ENCODE measurements around the gene FADS6. TPM values are rescaled to one million over a fixed set of nuclear protein-coding genes. Genes with fewer than 3 reads are reported as not detected.

Gene FADS6
- polyA plus RNA-seq, 1 donor from 2014 or later = not detected

DNA sequence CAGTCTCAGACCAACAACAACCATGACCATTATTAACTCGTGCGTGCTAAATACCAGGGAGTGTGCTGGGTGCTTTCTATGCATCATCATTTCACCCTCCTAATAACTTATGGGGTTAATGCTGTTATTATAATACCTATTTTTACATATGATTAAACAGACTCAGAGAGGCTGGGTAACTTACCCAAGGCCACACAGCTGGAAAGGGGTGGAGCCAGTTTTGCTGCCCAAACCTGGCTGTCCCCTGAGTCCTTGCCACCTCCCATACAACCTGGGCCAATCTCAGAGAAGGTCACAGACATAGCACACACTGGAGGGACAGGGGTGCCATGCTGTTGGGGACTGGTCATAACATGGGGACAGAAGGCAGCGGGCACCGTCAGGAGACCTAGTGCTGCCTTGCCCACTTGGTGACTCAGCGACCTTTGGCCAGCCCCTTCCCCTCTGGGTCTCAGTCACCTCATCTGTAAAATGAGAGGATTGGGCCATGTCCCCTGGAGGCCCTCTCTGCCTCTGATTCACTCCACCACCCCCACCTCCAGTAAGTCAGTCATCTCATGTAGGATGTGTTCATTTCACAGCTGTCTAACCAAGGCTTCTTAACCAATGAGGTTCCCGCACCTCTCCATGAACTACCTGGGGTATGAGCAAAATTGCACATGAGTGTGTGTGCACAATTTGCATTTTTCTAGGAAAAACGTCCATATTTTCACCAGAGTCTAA lies 11.4 kb upstream of the FADS6 start:
- H2AFZ ChIP-seq (ENCODE audit: low read depth, low read length) = no peak overlapping the region
- no peaks in the 10 kb centered on the region for H3K27me3 ChIP-seq (ENCODE audit: insufficient read depth, low read depth, low read length)
- no peak overlapping the region for H3K27ac ChIP-seq (ENCODE audit: low read length)
- H3K79me2 ChIP-seq (replicated peaks; ENCODE audit: insufficient read depth, low read length) = no peaks in the 10 kb centered on the region
- H3K9me3 ChIP-seq (ENCODE audit: low read length) = no peaks in the 10 kb centered on the region
- TF ChIP-seq CTCF (IDR thresholded peaks at IDR 0.05; ENCODE audit: poor library complexity, severe bottlenecking) = no peak
- TF ChIP-seq, protein P1, sequence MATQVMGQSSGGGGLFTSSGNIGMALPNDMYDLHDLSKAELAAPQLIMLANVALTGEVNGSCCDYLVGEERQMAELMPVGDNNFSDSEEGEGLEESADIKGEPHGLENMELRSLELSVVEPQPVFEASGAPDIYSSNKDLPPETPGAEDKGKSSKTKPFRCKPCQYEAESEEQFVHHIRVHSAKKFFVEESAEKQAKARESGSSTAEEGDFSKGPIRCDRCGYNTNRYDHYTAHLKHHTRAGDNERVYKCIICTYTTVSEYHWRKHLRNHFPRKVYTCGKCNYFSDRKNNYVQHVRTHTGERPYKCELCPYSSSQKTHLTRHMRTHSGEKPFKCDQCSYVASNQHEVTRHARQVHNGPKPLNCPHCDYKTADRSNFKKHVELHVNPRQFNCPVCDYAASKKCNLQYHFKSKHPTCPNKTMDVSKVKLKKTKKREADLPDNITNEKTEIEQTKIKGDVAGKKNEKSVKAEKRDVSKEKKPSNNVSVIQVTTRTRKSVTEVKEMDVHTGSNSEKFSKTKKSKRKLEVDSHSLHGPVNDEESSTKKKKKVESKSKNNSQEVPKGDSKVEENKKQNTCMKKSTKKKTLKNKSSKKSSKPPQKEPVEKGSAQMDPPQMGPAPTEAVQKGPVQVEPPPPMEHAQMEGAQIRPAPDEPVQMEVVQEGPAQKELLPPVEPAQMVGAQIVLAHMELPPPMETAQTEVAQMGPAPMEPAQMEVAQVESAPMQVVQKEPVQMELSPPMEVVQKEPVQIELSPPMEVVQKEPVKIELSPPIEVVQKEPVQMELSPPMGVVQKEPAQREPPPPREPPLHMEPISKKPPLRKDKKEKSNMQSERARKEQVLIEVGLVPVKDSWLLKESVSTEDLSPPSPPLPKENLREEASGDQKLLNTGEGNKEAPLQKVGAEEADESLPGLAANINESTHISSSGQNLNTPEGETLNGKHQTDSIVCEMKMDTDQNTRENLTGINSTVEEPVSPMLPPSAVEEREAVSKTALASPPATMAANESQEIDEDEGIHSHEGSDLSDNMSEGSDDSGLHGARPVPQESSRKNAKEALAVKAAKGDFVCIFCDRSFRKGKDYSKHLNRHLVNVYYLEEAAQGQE (IDR thresholded peaks at IDR 0.05; ENCODE audit: borderline replicate concordance) = no peak
- TF ChIP-seq EP300 (conservative IDR thresholded peaks at IDR 0.05; ENCODE audit: poor library complexity, severe bottlenecking) = no peak
- TF ChIP-seq SMC3 (conservative IDR thresholded peaks at IDR 0.05; ENCODE audit: poor library complexity) = no peak
- H3K4me3 ChIP-seq (ENCODE audit: low read length) = no peak overlapping the region
- H3K9me2 ChIP-seq (ENCODE audit: insufficient read depth, low read length) = no peaks in the 10 kb centered on the region
- H4K20me1 ChIP-seq (ENCODE audit: insufficient read depth) = no peaks in the 10 kb centered on the region
- H3K9ac ChIP-seq (ENCODE audit: low read length) = no peak overlapping the region
- H3F3A ChIP-seq (ENCODE audit: insufficient read depth, low read length, poor library complexity, severe bottlenecking) = no peaks in the 10 kb centered on the region
- no peak overlapping the region for H3K4me2 ChIP-seq (ENCODE audit: low read length)
- H3K36me3 ChIP-seq (ENCODE audit: insufficient read depth, low read length) = no peaks in the 10 kb centered on the region

DNA sequence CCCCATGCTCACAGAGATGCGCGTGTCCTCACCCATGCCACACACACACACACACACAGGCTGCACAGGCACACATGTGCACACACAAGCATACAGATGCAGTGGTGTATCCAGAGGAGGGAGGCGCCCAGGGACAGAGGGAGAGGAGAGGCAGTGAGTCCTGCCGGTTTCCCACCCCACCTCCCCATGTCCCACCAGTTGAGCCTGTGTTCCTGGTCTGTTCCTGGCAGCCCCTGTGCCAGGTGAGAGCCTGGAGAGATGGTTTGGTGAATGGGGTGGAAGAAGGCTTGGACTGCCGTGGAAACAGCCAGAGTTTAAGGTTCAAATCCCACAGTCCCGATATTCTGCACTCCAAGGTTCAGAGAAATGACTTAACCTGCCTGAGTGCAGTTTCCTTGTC lies 10.2 kb upstream of the FADS6 start:
- Histone ChIP-seq H3K36me3 (ENCODE audit: insufficient read depth, low read length) (no peaks in the 10 kb centered on the region), H3K4me2 (ENCODE audit: low read length) (no peak overlapping the region), H3K9me2 (ENCODE audit: insufficient read depth, low read length) (no peaks in the 10 kb centered on the region), H3K4me3 (ENCODE audit: low read length) (no peak overlapping the region), H3K79me2 (replicated peaks; ENCODE audit: insufficient read depth, low read length) (no peaks in the 10 kb centered on the region), H4K20me1 (ENCODE audit: insufficient read depth) (no peaks in the 10 kb centered on the region), H3K27ac (ENCODE audit: low read length) (no peak overlapping the region), H3F3A (ENCODE audit: insufficient read depth, low read length, poor library complexity, severe bottlenecking) (no peaks in the 10 kb centered on the region), H3K9ac (ENCODE audit: low read length) (no peak overlapping the region), H3K9me3 (ENCODE audit: low read length) (no peaks in the 10 kb centered on the region), H2AFZ (ENCODE audit: low read depth, low read length) (no peak overlapping the region), H3K27me3 (ENCODE audit: insufficient read depth, low read depth, low read length) (no peaks in the 10 kb centered on the region)
- TF ChIP-seq EP300 (conservative IDR thresholded peaks at IDR 0.05; ENCODE audit: poor library complexity, severe bottlenecking) = no peak
- TF ChIP-seq TAF1 (IDR thresholded peaks at IDR 0.05; ENCODE audit: low read depth) = no peak
- TF ChIP-seq POLR2AphosphoS5 (IDR thresholded peaks at IDR 0.05) = no peak
- no peak for TF ChIP-seq CTCF (IDR thresholded peaks at IDR 0.05; ENCODE audit: poor library complexity, severe bottlenecking)
- no peak for TF ChIP-seq EZH2 (IDR thresholded peaks at IDR 0.05; ENCODE audit: borderline replicate concordance, insufficient read depth, low read length, poor library complexity, severe bottlenecking)
- TF ChIP-seq, protein P1 (IDR thresholded peaks at IDR 0.05; ENCODE audit: borderline replicate concordance) = no peak
- TF ChIP-seq SMC3 (conservative IDR thresholded peaks at IDR 0.05; ENCODE audit: poor library complexity) = no peak
- TF ChIP-seq MXI1 (conservative IDR thresholded peaks at IDR 0.05; ENCODE audit: poor library complexity, severe bottlenecking) = no peak
- TF ChIP-seq RAD21 (conservative IDR thresholded peaks at IDR 0.05) = no peak
